Embryonic facial prominence (tissue), 1 donor: ENCODE results near the gene GALNT9.
"Not testable (repeated sequence)": the region's sequence is repeated elsewhere in the genome, so short reads cannot be mapped to it uniquely, and the experiment has no call there.

ENCODE experiments used
- DNase-seq: peaks from one replicate; pipeline ENCODE4 v3.0.0-alpha.2; 2016; ENCODE audit errors: extremely low spot score

Gene GALNT9

DNA sequence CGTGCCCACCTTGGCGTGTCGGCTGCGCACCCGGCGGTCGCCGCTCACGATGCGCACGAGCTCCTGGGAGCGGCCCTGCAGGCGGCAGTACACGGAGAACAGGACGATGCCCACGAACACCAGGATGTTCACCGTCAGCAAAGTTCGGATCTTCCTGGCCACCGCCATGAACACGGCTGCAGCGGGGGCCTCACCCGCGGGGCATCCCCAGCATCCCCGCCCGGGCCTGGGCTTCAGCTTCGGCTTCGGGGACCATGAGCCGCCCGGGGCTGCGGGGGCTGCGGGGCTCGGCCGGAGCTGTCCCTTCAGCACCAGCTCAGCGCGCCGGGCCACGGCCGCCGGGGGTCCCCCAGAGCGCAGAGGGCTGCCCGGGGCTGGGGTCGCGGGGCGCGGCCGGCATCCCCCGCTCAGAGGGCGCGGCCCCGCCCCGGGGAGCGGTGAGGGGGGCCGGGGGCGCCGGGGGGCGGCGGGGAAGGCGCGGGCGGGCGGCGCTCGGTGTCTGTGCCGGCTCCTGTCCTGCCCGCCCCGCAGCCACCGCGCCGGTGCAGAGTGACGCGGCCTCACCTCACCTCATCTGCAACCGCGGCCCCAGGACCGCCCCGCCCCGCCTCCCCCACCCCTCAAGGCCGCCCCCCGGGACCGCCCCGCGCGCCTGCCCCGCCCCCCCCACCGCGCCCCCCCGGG, at the start of gene GALNT9:
TSS of gene GALNT9 (minus strand) at position 554 of the 684 bp plus-strand sequence. CDS start at position 168, 386 bp downstream.
- no peak for DNase-seq

GRCh38 chr12:132379057-132379456, 49.7 kb upstream of the GALNT9 start:
- not testable (repeated sequence) for DNase-seq

DNA sequence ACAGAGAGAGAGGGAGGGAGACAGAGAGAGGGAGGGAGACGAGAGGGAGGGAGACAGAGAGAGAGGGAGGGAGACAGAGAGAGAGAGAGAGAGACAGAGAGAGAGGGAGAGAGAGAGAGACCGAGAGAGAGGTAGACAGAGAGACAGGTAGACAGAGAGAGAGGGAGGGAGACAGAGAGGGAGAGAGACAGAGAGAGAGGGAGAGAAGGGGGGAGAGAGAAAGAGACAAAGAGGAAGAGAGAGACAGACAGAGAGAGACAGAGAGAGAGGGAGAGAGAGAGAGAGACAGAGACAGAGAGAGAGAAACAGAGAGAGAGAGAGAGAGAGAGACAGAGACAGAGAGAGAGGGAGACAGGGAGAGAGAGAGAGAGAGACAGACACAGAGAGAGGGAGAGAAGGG, 47.8 kb upstream of the GALNT9 start:
- DNase-seq = no peak

- DNase-seq = no peak
Measured at GRCh38 chr12:132376464-132376830, 47.1 kb upstream of the GALNT9 start.

GRCh38 chr12:132375747-132376463, 46.5 kb upstream of the GALNT9 start:
- no peak for DNase-seq

DNA sequence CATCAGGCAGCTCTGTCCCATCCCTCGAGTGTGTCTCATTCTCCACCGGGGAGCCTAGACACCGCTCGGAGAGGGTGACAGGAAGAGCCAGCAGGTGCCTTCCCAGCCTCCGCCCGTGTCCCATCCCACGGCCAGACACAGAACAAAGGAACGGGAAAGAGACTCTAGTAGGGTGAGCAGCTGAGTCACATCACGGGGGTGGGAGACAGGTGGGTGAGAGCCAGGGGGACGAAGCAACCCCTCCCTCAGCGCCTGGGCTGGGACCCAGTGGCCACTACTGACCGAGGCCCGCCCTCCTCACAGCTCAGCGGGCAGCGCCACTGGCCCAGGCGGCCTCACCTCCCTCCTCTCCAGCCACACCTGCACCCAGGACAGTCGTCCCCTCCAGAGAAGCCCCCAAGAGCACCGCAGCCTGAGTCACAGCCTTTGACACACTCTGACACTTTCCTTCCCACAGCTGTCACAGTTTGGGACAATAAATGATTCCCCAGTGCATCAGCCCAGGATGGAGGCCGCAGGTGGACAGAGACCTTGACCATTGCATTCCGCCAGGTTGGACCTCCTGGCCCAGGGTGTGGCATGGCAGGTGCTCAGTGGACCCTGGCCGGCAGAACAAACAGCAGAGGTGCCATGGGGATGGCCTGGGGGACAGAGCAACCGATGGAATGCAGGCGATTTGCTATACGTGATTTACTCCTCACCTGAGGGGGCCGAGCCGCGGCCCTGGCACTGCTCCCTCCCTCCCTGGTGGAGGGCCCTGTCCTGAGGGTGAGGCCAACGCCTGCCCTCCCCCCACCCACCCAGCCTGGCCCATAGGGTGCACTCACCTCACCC, 45.4 kb upstream of the GALNT9 start:
- DNase-seq = no peak

DNA sequence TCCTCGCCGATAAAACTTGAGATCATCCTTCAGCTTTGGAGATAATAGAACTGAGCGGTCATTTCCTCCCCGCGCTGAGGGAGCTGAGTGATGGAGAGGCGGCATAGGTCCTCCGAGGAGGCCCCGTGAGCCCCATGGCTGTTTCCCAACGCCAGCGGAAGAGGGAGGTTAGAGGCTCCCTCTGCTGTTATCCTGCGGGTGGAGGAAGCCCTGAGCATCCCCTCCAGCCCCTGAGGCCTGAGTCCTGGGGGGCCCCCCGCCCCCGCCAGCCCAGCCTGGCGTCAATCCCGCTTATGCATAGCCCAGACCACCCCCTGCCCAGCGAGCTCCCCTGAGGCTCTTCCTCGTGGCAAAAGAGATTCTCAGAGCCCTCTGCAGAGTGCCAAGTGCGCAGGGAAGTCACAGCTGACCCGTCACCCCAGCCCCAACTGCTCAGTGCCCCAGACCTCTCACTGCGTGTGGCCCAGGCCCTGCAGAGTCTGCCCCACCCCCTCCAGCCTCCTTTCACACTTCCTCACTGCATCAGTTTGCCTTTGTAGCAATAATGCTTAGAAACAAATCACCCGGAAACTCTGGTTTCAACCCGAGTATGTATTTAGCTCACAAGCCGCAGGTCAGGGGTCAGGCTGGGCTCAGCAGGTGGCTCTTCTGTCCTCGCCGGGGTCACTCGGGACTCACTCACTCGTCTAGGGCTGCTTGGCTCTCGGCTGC, 44.7 kb upstream of the GALNT9 start:
- DNase-seq = no peak

GRCh38 chr12:132367852-132368251, 38.5 kb upstream of the GALNT9 start:
- DNase-seq = no peak

GRCh38 chr12:132367071-132367851, 37.9 kb upstream of the GALNT9 start:
- no peak for DNase-seq

DNA sequence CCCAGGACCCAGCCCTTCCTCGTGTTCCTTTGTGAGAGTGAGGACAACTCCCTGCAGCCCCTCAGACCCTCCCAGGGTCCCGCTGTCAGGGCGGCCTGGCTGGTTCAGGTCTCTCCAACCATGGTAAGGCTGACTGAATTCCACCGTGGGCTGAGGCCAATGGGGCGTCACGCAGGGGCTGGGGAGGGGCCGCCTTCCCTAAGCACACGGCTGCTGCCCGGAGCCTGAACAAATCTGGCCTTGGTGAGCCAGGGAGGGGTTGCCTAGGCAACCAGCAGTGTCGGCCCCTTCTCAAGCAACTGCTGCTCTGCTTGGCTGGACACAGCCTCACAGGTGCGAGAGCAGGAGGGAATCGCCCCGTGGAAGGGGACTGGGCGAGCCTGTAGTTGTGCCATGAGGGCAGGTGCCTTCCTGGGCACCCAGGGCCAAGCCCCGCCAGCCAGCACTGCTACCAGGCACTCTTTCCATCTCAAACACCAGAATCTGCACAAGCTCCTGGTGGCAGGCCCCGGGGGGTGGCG, 37.0 kb upstream of the GALNT9 start:
- no peak for DNase-seq

DNA sequence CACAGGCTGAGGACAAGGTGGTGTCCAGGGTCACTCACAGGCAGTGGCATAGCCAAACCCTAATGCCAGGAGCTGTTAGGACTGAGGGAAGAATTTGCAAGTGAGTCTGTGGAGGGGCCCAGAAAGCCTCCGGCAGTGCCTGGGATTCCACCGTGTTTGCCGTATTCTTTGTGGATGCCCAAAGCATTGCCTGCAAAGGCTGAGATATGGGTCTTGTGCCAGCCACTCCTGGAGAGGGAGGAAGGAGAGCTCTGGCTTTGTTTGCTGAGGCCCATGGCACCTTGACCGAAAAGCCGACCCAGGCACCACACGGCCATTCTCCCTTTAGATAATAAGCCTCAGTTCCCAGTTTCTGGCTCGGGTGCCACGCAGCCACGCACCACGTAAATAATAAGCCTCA, 35.8 kb upstream of the GALNT9 start:
- DNase-seq = no peak

DNA sequence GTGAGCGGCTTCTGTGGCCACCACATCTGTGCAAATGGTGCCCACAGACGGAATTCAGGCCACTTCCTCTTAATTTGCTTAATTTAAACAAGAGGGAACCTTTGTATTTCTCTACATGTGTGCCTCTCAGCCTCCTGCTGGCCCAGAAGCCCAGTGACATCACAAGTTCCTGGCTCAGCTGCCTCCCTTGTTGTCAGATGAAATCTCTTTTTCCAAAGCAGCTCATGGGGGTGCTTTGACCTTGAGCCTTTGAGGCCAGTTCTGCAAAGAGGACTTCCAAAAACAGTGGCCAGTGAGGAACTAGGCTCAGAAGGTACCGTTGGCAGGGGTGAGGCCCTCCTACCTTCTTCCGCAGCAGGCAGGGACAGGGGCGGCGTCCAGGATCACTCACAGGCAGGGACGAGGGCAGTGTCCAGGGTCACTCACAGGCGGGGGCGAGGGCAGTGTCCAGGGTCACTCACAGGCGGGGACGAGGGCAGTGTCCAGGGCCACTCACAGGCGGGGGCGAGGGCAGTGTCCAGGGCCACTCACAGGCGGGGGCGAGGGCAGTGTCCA, 35.0 kb upstream of the GALNT9 start:
- DNase-seq = no peak

GRCh38 chr12:132363661-132364347, 34.4 kb upstream of the GALNT9 start:
- no peak for DNase-seq

DNA sequence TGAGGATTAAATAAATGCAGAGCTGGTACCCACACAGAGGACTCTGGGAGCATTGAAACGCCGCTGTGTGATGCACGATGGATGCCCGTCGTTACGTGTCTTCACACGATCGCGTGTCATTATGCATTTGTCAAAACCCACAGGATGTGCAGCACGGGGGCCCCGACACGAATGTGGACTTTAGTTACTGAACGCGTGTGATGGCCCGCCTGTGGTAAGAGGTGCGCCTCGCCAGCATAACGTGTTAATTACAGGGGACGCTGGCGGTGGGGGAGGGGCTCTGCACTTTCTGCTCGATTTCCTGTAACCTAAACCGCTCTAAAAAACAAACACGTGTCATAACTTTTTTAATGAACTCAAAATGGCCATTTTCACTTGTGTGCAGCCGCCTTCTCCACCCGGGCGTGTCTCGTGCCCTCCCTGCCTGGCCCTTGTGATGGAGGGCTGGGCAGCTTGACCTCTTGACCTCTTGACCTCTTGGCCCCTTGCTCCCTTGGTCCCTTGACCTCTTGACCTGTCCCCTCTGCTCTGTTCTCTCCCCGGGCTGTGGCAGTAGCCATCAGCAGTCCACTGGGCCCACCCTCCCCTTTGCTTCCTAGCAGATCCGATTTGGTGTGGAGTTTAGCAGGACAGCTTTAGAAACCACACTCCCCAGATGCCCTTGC, 33.7 kb upstream of the GALNT9 start:
- no peak for DNase-seq

DNA sequence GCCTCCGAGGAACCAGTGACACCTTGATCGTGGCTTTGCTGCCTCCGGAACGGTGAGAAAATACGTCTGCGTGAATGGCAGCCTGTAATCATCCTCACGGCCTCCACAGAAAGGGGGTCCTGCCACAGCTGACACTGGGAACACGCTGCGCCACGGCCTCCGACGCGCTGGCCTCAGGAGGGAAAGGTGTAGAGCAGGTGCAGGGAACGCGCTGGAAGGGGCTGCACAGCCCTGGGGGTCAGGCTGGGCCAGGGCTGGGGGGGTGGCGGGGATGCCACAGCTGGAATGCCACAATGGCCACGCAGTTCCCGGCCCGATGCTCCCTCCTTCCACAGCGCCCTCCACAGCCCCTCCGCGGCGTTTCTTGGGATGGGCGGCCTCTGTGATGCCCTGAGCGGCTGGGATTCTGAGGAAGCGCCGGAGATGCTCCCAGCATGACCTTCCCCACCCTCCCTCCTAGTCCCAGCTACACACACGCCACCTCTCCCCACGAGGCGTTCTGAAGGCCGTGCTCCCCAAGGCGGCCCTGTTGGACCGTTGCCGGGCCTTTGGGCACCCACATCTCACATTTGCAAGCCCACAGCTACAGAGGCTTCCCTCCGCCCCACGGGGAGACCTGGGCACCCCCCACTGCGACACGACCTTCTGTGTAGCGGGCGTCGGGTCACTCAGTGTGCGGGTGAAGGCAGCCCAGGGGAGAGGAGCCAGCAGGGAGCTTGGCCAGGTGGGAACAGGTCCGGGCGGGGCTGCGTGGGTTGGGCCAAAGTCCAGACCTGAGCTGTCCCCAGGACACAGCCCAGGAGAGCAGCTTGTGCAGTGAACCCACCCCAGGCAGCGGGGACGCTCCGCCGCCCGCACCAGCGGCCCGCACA, 31.8 kb upstream of the GALNT9 start:
- DNase-seq = no peak

- no peak for DNase-seq
Measured at GRCh38 chr12:132360410-132360809, 31.0 kb upstream of the GALNT9 start.

GRCh38 chr12:132359971-132360370, 30.6 kb upstream of the GALNT9 start:
- DNase-seq = no peak

GRCh38 chr12:132359551-132359950, 30.2 kb upstream of the GALNT9 start:
- no peak for DNase-seq
